ENCODE measurements around the gene RPL37A.

Gene RPL37A

DNA sequence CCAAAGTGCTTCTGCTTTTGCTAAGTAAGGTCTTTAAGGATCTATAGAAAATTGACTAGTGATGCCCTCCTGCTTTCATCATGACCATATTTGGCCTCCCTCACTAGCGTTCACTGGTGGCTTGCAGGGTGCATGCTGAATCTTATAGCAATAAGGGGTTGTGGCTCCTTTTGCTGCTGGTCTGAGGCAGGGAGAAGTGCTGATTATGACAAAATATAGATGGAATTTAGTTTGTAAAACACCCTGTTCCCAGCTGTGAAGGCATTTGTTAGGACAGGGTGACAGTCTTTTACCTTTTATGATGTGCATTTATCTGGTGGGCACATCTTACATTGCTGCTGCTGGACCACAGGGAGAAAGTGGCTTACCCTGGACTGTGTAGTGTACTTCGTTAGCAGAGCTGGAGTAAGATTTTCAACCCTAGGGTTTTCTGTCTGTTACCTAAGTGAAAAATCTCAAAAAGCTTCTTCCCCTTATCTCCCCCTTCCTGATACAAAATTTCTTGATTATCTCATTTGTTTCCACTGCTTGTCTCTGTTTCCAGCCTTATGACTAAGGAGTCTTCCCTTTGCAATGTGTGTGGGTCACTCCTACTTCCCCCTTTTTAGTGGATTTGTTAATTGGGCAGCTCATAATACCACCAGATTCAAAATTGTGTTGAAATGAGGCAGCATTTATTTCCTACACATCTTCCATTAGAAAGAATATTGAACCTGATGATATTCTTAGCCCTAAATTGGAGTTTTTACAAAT is 21.2 kb upstream of the RPL37A start:
- H3K36me3 ChIP-seq (ENCODE audit: control insufficient read depth, insufficient read depth, low read length), result no peaks in the 10 kb centered on the region
- H3K9me3 ChIP-seq (ENCODE audit: control insufficient read depth, low read length), result no peaks in the 10 kb centered on the region
- no peak overlapping the region for H2AFZ ChIP-seq
- H3K27me3 ChIP-seq (ENCODE audit: control insufficient read depth, insufficient read depth, low read length), result no peaks in the 10 kb centered on the region
- H3K9ac ChIP-seq, result no peak overlapping the region
- TF ChIP-seq, protein P1, sequence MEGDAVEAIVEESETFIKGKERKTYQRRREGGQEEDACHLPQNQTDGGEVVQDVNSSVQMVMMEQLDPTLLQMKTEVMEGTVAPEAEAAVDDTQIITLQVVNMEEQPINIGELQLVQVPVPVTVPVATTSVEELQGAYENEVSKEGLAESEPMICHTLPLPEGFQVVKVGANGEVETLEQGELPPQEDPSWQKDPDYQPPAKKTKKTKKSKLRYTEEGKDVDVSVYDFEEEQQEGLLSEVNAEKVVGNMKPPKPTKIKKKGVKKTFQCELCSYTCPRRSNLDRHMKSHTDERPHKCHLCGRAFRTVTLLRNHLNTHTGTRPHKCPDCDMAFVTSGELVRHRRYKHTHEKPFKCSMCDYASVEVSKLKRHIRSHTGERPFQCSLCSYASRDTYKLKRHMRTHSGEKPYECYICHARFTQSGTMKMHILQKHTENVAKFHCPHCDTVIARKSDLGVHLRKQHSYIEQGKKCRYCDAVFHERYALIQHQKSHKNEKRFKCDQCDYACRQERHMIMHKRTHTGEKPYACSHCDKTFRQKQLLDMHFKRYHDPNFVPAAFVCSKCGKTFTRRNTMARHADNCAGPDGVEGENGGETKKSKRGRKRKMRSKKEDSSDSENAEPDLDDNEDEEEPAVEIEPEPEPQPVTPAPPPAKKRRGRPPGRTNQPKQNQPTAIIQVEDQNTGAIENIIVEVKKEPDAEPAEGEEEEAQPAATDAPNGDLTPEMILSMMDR (IDR thresholded peaks at IDR 0.05), result no peak
- H3K79me2 ChIP-seq, result no peaks in the 10 kb centered on the region
- no peaks in the 10 kb centered on the region for H3K4me1 ChIP-seq
- no peak overlapping the region for H3K4me2 ChIP-seq (ENCODE audit: low read length)
- H3K4me3 ChIP-seq (ENCODE audit: low read depth, low read length), result no peak overlapping the region
- H3K27ac ChIP-seq, result no peak overlapping the region

DNA sequence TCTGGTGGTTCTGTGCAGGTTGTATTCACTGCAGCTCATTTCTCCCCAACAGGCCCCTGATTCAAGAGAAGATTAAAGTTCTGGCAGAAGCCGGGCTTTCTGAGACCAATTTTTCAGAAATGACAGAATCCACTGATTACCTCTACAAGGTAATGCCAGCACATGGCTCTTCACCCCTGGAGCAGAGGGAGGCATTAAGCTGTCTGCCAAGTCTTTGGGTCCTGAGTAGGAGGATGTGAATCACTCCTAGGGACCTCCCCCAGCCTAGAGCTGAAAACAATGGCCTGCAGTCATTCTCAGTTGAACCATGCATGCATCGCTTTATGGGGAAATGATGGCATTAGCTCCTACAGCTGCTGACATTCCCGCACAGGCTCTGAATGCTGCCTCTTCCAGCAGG is 20.5 kb upstream of the RPL37A start:
- Histone ChIP-seq H3K4me2 (ENCODE audit: low read length) (no peak overlapping the region), H3K4me3 (ENCODE audit: low read depth, low read length) (no peak overlapping the region), H3K9ac (no peak overlapping the region), H3K4me1 (no peaks in the 10 kb centered on the region), H3K79me2 (no peaks in the 10 kb centered on the region), H3K9me3 (ENCODE audit: control insufficient read depth, low read length) (no peaks in the 10 kb centered on the region), H3K27ac (no peak overlapping the region), H3K27me3 (ENCODE audit: control insufficient read depth, insufficient read depth, low read length) (no peaks in the 10 kb centered on the region), H3K36me3 (ENCODE audit: control insufficient read depth, insufficient read depth, low read length) (no peaks in the 10 kb centered on the region), H2AFZ (no peak overlapping the region)
- TF ChIP-seq, protein P1 (IDR thresholded peaks at IDR 0.05), result no peak

DNA sequence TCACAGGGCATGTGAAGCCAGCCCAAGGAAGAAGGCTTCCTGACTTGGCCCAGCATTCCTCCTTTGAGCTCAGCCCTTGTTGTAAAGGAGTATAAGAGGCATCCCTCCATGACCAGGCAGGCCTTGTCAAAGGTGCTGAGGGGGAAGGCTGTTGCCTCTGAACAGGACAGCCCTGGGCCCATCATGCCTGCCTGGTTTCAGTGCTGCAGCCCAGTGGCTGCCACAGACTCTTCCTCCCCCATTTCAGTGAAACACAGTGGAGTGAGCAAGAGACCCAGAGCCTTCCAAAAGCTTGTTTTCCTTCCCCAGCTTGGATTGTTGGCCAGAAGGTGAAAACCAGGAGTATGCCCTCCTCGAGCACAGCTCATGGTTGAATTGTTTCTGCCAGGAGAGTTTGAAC is 19.9 kb upstream of the RPL37A start:
- TF ChIP-seq, protein P1 (IDR thresholded peaks at IDR 0.05), result no peak
- Histone ChIP-seq H2AFZ (no peak overlapping the region), H3K27me3 (ENCODE audit: control insufficient read depth, insufficient read depth, low read length) (no peaks in the 10 kb centered on the region), H3K36me3 (ENCODE audit: control insufficient read depth, insufficient read depth, low read length) (no peaks in the 10 kb centered on the region), H3K9me3 (ENCODE audit: control insufficient read depth, low read length) (no peaks in the 10 kb centered on the region), H3K4me3 (ENCODE audit: low read depth, low read length) (no peak overlapping the region), H3K9ac (no peak overlapping the region), H3K4me2 (ENCODE audit: low read length) (no peak overlapping the region), H3K4me1 (no peaks in the 10 kb centered on the region), H3K27ac (no peak overlapping the region), H3K79me2 (no peaks in the 10 kb centered on the region)

DNA sequence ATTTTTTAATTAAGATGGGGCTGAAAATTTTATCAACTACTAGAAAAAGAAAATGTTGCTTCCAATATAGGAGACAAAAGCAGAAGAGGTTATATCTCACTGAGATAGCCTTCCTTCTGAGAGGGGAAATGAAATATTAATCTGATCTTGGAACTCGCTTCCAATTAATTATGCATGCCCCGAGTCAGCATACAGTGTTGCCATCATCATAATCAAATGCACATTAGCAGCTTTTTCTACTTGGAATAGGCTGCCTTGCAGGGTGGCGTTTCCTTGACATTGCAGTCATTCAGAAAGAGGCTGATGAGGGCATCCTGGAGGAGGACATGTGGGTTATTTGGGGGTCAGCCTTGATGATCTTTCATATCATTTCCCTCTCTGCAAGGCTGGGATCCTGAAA is 18.4 kb upstream of the RPL37A start:
- Histone ChIP-seq H3K4me1 (no peaks in the 10 kb centered on the region), H3K4me2 (ENCODE audit: low read length) (no peak overlapping the region), H3K9me3 (ENCODE audit: control insufficient read depth, low read length) (no peaks in the 10 kb centered on the region), H3K27me3 (ENCODE audit: control insufficient read depth, insufficient read depth, low read length) (no peaks in the 10 kb centered on the region), H3K9ac (no peak overlapping the region), H3K27ac (no peak overlapping the region), H2AFZ (no peak overlapping the region), H3K4me3 (ENCODE audit: low read depth, low read length) (no peak overlapping the region), H3K36me3 (ENCODE audit: control insufficient read depth, insufficient read depth, low read length) (no peaks in the 10 kb centered on the region), H3K79me2 (no peaks in the 10 kb centered on the region)
- TF ChIP-seq, protein P1 (IDR thresholded peaks at IDR 0.05), result no peak

DNA sequence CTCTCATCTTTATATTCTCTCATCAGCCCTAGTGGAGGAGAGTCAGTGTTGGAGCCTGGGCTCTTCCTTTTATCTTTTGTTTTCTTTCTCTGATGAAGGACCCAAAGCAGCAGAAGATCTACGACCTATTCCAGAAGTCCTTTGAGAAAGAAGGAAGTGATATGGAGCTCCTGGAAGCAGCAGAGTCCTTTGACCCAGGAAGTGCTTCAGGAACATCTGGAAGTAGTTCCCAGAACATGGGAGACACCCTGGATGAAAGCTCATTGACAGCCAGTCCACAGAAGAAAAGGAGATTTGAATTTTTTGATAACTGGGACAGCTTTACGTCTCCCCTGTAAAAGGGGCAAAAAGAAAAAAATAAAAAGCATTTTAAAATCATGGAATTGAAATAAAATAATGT is 16.0 kb upstream of the RPL37A start:
- no peak overlapping the region for H3K9ac ChIP-seq
- no peak overlapping the region for H3K4me3 ChIP-seq (ENCODE audit: low read depth, low read length)

More for the DNA sequence above, 16.0 kb upstream of the RPL37A start:
- no peaks in the 10 kb centered on the region for H3K36me3 ChIP-seq (ENCODE audit: control insufficient read depth, insufficient read depth, low read length)
- H2AFZ ChIP-seq, result no peak overlapping the region
- TF ChIP-seq, protein P1 (IDR thresholded peaks at IDR 0.05), result no peak
- H3K79me2 ChIP-seq, result no peaks in the 10 kb centered on the region
- H3K4me1 ChIP-seq, result no peaks in the 10 kb centered on the region
- H3K27me3 ChIP-seq (ENCODE audit: control insufficient read depth, insufficient read depth, low read length), result no peaks in the 10 kb centered on the region
- H3K4me2 ChIP-seq (ENCODE audit: low read length), result no peak overlapping the region
- H3K27ac ChIP-seq, result no peak overlapping the region
- no peaks in the 10 kb centered on the region for H3K9me3 ChIP-seq (ENCODE audit: control insufficient read depth, low read length)
